SHP77 treated with DMSO at 0.1 percent for 48 hours (cell line): ENCODE measurements around the gene PIGX.
"Not testable (repeated sequence)": the region's sequence is repeated elsewhere in the genome, so short reads cannot be mapped to it uniquely, and the experiment has no call there.

Source experiments
- DNase-seq: peaks from one replicate; lab custom pipeline; 2025; lab: John Stamatoyannopoulos, UW

PIGX gene

GRCh38 chr3:196706327-196706726 is 5.8 kb upstream of the PIGX start:
- no peak for DNase-seq

- DNase-seq, result no peak
Measured at GRCh38 chr3:196706731-196707130, 5.4 kb upstream of the PIGX start.

- no peak for DNase-seq
Measured at GRCh38 chr3:196707566-196707965, 4.6 kb upstream of the PIGX start.

- no peak for DNase-seq
Measured at GRCh38 chr3:196708467-196708866, 3.7 kb upstream of the PIGX start.

GRCh38 chr3:196712514-196713413 is 587 bp downstream of the PIGX start:
- no peak for DNase-seq

- DNase-seq, result not testable (repeated sequence)
Measured at GRCh38 chr3:196717162-196717561, 5.0 kb downstream of the PIGX start.

- DNase-seq, result no peak
Measured at GRCh38 chr3:196721097-196721496, 8.9 kb downstream of the PIGX start.

GRCh38 chr3:196726788-196727675 is 14.9 kb downstream of the PIGX start:
- DNase-seq, result no peak

- DNase-seq, result no peak
Measured at GRCh38 chr3:196735751-196736150, 23.6 kb downstream of the PIGX start.

GRCh38 chr3:196736670-196737374 is 24.6 kb downstream of the PIGX start:
- no peak for DNase-seq

- DNase-seq, result no peak
Measured at GRCh38 chr3:196737655-196738054, 25.5 kb downstream of the PIGX start.

GRCh38 chr3:196739671-196740480 is 27.7 kb downstream of the PIGX start, which contains the start of gene PAK2:
TSS of gene PAK2 (plus strand) at chr3:196739857. CDS start at chr3:196782647, 42,790 bp downstream.
- peak; percentile 38 for DNase-seq

- no peak for DNase-seq
Measured at GRCh38 chr3:196740481-196741248, 28.5 kb downstream of the PIGX start.

GRCh38 chr3:196741249-196741889 is 29.2 kb downstream of the PIGX start:
- DNase-seq, result no peak

GRCh38 chr3:196743569-196743968 is 31.4 kb downstream of the PIGX start:
- DNase-seq, result not testable (repeated sequence)

- no peak for DNase-seq
Measured at GRCh38 chr3:196749125-196749524, 36.9 kb downstream of the PIGX start.

GRCh38 chr3:196753201-196753600 is 41.0 kb downstream of the PIGX start:
- DNase-seq, result no peak

- DNase-seq, result no peak
Measured at GRCh38 chr3:196754091-196754981, 42.2 kb downstream of the PIGX start.

- no peak for DNase-seq
Measured at GRCh38 chr3:196756732-196757131, 44.6 kb downstream of the PIGX start.
